HG03565 (cell line): Measurements from ENCODE around the gene IQCK.
"Not testable (repeated sequence)": the region's sequence is repeated elsewhere in the genome, so short reads cannot be mapped to it uniquely, and the experiment has no call there.

Experiments
- ATAC-seq: cut with Tn5 transposase; IDR thresholded peaks from one replicate; pipeline ENCODE4 v1.9.1; 2021; ENCODE audit warnings: mild to moderate bottlenecking, moderate library complexity; ENCODE audit not compliant: unreplicated experiment

Gene IQCK

DNA sequence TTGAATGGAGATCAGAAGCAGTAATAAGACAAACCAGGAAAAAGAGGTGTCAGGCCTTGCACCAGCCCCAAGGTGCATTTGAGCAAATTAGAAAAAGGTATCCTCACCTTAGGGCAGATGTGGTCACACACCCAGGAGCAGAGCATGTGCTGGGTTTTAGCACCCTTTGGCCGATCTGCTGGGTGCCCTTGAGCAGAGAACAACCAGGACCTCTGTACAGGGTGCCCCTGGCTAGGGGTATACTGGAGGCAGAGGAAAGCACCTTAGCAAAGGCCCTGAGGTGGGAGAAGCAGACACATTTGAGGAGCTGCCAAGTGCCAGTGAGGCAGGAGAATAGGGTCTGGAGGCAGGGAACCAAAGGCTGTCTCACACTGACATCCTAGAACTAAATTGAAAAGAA, 67.0 kb downstream of the IQCK start:
- ATAC-seq, result no peak

DNA sequence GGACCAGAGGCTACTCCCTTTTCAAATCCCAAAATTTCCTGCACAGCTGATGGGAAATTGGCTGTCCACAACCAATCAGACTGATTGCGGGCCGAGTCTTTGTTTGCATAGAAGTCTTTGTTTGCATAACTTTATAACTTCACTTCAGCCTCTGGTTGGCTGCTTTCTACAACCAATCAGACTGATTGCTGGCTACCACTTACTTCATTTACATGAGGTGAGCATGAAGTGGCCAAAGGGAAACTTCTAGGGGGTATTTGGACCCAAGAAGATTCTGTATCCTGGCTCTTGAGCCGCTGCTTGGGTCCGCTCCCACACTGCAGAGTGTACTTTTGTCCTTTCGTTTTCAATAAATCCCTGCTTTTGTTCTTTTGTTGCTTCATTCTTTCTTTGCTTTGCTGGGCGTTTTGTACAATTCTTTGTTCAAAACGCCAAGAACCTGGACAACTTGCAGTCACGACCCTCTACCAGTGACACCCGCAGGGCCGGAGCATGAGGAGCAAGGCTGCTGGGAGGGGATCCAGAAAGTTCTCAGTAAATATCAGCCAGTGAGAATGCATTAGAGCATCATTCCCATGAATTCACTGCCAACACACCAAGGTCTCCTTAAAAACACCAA, 67.5 kb downstream of the IQCK start:
- no peak for ATAC-seq

DNA sequence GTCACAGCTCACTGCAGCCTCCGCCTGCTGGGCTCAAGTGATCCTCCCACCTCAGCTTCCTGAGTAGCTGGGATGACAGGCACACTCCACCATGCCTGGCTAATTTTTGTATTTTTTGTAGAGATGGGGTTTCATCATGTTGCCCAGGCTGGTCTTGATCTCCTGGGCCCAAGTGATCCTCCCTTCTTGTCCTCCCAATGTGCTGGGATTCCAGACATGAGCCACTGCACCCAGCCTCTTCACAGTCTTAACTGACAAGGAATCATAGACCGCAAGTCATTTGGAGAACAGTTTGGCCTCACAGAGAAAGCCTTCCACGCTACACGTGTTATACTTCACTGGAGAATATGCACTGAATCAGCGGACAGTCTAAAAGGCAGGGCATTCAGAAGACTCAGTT, 83.3 kb downstream of the IQCK start:
- ATAC-seq, result not testable (repeated sequence)

DNA sequence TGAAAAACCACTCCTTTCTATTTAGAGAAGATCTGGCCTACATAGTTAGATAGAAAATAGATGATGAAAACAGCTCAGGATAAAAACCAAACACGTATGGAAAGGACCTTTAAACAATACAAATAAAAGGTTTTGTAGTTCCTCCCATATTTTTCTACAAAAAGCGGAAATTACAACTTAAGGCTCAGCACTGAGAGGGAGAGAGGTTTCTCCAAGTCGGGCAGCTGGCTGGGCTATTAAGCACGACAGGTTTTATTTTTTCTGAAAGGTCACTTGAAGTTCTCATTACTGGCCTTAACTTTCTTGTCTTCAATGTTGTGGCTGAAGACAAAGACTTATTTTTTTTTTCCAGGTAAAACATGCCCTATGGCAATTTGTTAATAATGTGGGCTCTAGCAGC, 83.8 kb downstream of the IQCK start:
- ATAC-seq, result not testable (repeated sequence)

DNA sequence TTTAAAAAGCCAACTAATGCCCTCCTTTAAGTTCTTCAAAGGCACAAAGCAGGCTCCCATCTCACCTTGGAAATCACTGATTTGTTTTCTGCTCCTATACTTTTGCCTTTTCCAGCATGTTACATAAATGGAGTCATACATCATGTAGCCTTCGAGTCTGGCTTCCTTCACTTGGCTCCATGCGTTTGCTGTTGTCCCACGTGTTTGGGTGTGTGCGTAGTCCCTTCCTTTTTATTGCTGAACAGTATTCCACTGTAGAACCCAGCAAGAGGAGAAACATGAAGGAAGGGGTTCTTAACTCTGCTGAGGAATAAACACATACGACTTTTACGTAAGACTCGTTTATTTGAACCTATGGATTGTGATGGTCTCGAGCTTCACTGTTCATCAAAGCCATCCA, 84.5 kb downstream of the IQCK start:
- no peak for ATAC-seq

DNA sequence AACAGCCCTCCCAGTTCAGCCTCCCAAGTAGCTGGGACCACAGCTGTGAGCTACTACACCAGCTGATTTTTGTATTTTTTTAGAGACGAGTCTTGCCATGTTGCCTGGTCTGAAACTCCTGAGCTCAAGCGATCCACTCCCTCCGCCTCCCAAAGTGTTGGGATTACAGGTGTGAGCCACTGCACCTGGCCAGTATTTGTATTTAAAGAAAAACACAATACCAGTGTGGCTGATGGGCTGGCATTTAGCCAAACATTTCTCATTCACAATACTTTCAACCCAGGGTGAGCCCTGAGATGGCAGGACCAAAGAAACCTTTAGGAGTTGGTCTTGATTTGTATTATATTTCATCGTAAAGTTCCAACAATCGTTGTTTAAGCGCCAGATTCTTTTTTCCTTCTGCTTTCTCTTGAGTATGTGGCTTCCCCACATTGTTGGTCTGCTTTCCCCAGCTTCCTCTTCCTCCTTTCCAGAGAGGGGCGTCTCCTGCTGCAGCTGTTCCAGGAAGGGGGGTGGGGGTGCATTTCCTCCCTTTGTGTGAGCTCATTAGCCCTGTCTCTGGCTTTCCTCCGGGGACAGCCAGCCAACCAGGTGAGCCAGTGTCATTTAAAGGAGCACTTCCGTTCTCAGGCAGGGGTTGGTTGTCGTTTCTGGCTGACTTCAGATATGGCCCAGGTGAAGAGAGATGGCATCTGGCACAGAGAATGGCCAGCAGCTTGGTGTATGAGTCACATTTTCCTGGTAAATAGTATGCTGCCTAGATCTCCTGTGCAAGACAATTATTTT, 86.7 kb downstream of the IQCK start:
- no peak for ATAC-seq

DNA sequence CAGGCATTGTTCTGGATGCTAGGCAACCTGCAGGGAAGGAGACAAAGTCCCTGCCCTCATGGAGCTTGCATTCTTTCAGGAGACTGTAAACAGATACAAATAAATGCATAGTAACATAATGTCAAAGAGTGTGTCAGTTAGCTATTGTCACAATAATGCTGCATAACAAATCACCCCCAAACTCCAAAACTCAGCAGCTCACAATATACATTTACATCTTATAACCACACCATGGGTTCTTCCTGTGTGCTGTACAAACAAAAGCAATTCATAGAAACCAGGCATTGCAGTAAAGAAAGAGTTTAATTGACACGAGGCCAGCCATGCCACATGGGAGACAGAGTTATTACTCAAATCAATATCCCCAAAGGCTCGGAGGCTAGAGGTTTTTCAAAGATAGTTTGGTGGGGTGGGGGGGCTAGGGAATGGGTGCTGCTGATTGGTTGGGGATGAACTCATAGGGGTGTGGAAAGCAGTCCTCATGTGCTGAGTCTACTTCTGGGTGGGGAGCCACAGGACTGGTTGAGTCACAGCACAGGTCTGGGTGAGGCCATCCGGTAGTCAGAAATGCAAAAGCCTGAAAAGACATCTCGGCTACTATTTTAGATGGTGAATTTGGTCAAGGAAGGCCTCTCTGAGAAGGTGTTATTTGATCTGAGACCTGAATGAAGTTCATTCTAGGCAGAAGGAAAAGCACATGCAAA, 87.5 kb downstream of the IQCK start:
- no peak for ATAC-seq

DNA sequence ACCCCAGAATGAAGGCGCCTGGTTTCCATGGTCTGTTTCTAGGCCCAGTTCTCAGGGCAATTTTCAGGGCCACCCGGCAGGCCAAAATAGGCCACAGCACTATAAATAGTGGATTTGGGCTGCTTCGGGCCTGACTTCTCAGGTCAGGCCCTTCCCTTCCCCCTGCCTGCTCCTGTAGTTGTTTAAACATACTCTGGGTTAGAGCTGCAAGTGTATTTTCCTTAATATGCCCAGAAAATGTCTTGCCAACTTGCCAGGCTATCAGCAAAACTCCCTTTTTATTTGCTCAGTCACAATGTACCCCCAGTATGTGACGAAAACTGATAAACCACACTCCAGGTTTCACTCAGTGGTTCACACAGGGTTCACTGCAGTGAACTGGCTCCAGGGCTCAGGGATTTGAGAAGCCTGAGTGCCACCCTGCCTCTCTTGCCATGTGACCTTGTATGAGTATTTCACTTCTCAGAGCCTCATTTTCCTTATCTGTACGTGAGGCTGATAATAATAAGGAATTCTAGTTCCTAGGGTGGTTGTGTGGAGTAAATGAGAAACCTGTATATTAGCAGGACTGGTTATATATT, 90.1 kb downstream of the IQCK start:
- ATAC-seq, result no peak

DNA sequence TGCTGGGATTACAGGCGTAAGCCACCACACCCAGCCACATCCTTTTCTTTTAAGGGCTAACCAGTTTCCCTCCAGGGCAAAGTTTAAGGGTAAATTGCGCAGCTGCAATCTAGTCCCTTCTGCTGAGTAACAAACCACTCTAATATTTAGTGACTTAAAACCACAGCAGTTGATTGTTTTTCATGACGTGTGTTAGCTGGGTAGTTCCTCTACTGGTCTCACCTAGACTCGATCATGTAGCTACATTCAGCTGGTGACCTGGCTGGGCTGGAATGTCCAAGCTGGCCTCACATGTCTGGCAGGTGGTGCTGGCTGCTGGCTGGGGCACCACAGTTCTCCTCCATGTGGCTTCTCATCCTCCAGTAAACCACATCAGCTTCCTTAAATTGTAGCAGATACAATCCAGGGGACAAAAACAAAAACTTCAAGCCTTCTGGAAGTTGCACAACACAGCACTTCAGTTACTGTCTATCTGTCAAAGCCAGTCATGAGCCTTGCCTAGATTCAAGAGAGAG, 91.1 kb downstream of the IQCK start:
- ATAC-seq, result no peak

DNA sequence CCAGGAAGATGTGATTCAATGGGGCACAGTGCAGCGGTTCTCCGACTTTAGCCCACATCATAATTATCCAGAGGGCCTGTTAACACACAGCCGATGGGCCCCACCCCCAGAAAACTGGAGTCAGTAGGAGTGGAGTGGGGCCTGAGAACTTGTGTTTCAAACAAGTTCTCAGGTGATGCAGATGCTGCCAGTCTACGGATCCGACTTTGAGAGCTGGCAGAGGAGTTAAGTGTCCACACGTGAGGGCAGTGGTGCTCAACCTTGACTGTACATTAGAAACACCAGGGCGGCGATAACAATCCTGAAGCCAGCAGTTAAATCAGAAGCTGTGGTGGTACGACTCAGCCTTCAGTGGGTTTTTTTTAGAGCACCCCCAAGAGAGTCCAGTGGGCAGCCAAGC, 91.6 kb downstream of the IQCK start:
- ATAC-seq, result no peak

DNA sequence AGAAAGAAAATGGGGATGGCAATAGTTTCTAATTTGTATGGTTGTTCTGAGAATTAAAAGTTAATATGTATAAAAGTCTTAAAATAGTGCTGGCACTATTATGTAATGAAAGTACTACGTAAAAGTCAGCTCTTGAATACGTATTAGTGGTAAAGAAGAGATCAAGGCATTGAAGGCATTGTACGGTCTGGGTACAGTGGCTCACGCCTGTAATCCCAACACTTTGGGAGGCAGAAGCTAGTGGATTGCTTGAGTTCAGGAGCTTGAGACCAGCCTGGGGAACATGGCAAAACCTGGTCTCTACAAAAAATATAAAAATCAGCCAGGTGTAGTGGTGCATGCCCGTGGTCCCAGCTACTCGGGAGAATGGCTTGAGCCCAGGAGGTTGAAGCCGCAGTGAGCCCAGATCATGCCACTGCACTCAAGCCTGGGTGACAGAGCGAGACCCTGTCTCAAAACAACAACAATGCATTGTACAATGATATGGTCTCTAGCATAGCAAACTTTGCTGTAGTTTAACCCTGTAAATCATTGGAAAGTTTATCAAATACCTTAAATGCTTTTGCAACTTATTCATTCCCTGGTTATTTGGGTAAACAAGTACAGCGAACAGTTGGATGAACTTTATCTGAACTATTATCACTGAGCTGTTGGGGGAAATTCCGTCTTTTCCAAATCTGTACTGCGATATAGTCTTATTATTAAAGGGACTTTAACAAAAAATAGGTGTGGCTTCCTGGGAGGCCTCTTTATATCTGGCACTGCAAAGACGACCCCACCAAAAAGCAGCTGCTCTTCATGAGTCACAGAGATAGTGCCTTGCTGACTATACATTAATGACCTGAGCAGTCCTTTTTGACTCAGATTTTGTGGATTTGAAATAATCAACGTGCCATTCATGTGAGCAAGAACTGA, 93.0 kb downstream of the IQCK start:
- ATAC-seq, result no peak

DNA sequence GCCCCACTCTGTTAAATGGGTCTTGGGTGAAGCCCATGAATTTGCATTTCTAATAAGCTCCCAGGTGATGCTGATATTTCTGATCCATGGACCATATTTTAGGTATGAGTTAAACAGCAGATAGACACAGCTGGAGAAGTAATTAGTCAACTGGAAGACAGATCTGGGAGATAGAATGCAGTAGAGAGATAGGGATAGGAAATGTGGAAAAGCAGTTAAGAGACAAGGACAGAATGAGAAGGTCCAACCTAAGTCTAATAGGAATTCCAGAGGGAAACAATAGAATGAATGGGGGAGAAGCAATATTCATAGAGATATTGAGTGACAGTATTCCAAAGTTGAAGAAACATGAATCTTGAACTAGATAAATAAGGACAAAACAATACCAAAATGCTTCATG, 94.9 kb downstream of the IQCK start:
- no peak for ATAC-seq

DNA sequence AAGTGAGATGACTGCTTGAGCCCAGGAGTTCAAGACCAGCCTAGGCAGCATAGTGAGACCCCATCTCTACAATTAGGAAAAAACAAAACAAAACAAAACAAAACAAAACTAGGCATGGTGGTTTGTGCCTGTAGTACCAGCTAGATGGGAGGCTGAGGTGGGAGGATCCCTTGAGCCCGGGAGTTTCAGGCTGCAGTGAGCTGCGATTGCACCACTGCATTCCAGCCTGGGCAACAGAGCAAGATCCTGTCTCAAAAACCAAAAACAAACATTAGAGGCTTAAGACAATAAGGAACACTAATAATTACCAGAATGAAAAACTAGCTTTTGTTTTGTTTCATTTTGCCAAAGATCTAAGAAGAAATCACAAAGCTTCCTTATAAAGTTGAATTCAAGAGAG, 97.3 kb downstream of the IQCK start:
- no peak for ATAC-seq

DNA sequence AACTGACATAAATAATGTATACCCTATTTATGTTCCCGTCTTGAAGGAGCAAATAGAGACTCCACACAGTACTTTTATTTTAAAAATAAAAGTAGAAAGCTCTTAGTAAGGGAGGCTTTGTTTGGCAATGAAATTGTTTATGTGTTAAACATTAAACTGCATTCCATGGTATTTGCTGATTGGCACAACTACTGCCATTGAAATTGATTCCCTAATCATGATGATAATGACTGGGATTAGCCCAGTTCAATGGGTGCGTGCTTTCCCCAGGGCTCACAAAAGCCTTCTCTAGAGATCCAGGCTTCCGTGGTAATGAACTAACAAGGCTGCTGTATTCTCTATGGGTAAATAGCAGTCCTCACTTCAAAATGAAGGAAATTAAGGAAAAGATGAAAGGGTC, 99.1 kb downstream of the IQCK start:
- no peak for ATAC-seq

DNA sequence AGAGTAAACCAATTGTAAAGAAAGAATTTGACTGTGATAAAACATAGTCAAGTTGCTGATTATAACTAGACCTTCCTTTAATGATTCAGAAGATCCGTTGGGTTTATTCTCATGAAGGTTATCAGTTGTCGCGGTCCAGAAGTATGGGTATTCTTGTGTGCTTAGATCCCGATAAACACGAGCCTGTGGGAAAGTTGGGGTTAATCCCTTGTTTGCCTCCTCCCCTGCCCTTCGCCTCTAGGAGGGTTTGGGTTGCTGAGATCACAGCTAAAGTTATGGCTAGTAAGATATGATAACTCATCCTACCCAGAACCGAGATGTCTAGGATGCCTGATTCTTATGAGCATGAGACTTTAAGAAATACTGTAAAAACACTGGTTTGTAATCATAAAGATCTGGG, 99.8 kb downstream of the IQCK start:
- no peak for ATAC-seq

DNA sequence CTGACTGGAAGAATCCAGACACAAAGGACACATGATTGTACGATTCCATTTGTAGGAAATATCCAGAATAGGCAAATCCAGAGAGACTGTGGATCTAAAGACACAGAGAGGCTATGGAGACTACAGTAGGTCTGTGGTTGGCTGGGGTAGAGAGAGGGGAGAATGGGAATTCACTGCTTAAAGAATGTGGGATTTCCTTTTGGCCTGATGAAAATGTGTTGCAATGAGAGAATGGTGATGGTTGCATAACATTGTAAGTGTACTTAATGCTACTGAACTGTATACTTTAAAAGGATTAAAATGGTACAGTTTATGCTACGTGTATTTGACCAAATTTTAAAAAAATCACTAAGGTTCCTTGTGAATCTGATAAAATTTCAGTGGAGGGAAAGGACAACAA, 104.5 kb downstream of the IQCK start:
- ATAC-seq, result no peak

DNA sequence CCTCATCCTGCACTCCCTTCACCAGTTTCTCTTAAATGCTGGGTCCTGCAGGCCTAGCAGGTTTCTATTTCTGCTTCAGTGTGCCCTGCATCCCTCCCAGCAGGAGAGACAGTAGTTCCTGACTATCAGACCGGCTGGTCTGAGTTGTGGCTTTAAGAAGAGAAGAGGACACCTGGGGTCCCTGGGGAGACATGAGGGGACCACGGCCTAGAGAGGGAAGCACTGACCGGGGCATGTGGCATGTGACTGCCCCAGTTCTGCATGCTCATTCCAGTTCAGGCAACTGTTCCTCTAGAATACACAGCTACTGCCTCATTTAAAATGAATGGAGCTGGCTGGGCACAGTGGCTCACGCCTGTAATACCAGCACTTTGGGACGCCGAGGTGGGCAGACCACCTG, 105.3 kb downstream of the IQCK start:
- no peak for ATAC-seq

DNA sequence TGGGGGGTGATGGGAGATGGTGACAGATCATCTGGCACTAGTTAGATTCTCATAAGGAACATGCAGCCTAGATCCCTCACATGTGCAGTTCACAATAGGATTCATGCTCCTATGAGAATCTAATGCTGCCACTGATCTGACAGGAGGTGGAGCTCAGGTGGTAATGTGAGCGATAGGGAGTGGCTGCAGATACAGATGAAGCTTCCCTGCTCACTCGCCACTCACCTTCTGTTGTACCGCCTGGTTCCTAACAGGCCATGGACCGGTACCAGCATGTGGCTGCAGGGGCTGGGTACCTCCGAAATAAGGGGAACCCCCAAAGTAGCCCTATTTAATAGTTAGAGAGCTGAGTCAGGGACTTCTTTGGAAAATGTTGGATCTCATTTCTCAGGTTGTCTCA, 106.1 kb downstream of the IQCK start:
- ATAC-seq, result no peak

DNA sequence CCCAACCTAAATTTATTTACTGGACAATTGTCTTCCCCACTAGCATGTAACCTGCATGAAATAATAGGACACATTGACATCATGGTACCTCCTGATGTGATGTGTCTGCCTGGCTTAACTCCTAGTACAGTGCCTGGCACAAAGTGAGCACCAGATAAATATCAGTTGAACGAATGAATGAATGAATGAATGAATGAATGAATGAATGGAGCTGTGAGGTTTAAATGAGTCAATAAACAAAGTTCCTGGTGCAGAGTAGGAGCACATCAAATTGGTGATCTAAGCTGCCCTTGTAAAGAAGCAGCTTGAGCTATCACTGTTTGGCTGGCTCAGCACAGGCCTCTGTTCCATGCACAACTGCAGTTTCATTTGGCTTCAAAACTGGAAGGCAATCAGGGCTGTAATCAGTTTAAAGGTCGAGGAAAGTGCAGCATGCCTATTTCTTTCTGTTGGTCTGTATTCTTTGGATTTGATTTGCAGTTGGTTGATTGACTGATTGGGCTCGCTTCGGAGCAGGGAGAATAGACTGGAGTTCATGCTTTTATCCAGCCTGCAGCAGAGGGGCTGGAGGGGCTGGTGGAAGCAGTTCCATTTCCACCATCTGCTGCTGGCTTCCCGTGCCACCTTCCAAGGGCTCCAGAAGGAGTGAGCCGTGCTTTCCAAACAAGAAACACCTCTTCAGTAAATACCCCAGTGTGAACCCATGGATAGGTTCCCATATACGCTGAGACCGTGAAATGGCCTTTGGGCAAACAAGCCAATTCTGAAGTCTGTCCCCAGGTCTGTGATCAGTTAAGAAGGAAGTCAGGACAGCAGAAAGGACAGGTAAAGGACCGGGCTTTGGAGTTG, 112.0 kb downstream of the IQCK start:
- no peak for ATAC-seq
